Measurements from ENCODE around the gene CAPS.

DNA sequence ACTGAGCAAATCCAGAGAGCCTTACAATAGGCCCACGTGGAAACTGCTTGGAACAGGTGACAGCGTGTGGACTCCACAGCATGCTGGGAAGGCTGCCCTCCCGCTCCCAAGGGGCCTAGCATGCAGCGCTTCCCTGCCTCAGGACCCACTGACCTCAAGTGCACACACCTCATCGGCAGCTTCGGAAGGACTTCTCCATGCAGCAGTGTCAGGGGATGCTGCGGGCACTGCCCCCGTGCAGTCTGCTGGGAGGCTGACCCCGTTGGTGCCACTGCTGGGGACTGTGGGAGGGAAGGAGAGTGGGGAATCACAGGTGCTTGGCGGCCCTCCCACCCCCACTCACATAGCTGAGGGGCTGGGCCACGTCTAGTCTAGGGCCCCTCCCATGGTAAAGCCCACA lies 17.2 kb downstream of the CAPS start:
- TF ChIP-seq, protein P1, sequence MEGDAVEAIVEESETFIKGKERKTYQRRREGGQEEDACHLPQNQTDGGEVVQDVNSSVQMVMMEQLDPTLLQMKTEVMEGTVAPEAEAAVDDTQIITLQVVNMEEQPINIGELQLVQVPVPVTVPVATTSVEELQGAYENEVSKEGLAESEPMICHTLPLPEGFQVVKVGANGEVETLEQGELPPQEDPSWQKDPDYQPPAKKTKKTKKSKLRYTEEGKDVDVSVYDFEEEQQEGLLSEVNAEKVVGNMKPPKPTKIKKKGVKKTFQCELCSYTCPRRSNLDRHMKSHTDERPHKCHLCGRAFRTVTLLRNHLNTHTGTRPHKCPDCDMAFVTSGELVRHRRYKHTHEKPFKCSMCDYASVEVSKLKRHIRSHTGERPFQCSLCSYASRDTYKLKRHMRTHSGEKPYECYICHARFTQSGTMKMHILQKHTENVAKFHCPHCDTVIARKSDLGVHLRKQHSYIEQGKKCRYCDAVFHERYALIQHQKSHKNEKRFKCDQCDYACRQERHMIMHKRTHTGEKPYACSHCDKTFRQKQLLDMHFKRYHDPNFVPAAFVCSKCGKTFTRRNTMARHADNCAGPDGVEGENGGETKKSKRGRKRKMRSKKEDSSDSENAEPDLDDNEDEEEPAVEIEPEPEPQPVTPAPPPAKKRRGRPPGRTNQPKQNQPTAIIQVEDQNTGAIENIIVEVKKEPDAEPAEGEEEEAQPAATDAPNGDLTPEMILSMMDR (IDR thresholded peaks at IDR 0.05): no peak
- no peak for TF ChIP-seq EP300 (IDR thresholded peaks at IDR 0.05)

Measured in tibial nerve (tissue), 4 donors.